Activated CD4-positive, alpha-beta memory T cell treated with anti-CD3 and anti-CD28 coated beads, Interleukin-2, amount 10 ng/mL, durations not matched to agents 7 days and 5 days (primary cell): Measurements from ENCODE around the gene PANK2. TPM values are rescaled to one million over a fixed set of nuclear protein-coding genes. Genes with fewer than 3 reads are reported as not detected.
A peak's percentile ranks its signal among the peaks of the same experiment; 100 is the strongest.

ENCODE experiments used
- CTCF ChIA-PET: fragments of 350-600 bp; sonication (Branson Sonifier 250); formaldehyde crosslinking; loops from one replicate; lab custom pipeline; 2021; ENCODE audit warnings: antibody characterized with exemption, inconsistent platforms; lab: Charles Lee
- POLR2A ChIA-PET: fragments of 350-600 bp; sonication (Branson Sonifier 250); formaldehyde crosslinking; loops from one replicate; lab custom pipeline; 2021; ENCODE audit warnings: antibody characterized with exemption; lab: Charles Lee
- DNase-seq: peaks from one replicate; pipeline ENCODE4 v3.0.0-alpha.2; 2020
- H3K27ac Mint-ChIP-seq: one replicate; pipeline ENCODE4 v1.8.0; 2021; ENCODE audit warnings: mild to moderate bottlenecking, mixed read lengths
- H3K27me3 Mint-ChIP-seq: one replicate; pipeline ENCODE4 v1.8.0; 2021; ENCODE audit warnings: mixed read lengths
- H3K36me3 Mint-ChIP-seq: one replicate; pipeline ENCODE4 v1.8.0; 2021; ENCODE audit warnings: low read depth, mixed read lengths
- H3K4me1 Mint-ChIP-seq: one replicate; pipeline ENCODE4 v1.8.0; 2021; ENCODE audit warnings: mixed read lengths
- H3K4me3 Mint-ChIP-seq: one replicate; pipeline ENCODE4 v1.8.0; 2021; ENCODE audit warnings: mild to moderate bottlenecking, mixed read lengths
- H3K9me3 Mint-ChIP-seq: one replicate; pipeline ENCODE4 v1.8.0; 2021; ENCODE audit warnings: mixed read lengths
- total RNA-seq, 2 experiments: library from RNA; stranded (reverse); gene quantifications; one replicate each; pipeline ENCODE4 v1.2.3, GENCODE V29; 2021

Gene PANK2
- total RNA-seq, 2 experiments from 2014 or later, result 63.3 to 63.8 TPM

DNA sequence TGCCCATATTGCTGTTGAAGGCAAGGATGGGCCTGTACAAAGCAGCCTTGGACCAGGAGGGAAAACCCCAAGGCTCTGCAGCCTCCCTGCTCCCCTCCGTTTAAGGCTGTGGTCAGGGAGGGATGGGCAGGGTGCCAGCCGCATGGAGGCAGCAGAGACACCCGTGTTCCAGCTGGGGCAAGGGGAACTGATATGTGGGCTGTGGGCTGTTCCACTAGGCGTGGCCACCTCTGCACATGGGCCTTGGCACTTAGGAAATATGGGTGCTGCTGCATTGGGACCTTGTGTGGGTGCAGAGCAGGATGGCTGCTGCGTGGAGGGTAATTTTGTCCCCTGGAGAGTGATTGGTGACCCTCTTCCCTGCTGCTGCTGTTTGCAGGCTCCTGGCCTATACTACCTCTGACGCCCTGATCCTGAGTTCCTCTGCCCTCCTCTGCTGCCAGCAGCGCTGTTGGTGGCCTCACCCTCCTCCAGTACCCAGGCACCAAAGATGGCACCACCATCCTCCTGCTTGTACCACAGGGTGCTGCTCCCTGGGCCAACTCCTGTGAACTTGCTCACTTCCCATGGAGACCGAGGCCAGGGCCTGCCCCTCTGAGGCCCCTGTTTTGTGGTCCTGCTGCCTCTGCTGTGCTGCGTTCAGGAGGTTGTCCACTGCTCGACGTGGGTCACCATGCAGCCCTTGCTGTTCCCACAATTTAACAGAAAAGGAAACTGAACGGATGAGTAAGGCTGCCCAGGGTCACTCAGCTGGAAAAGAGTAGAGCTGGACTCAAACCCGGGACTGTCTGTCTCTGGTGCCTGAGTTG is 35.3 kb downstream of the PANK2 start:
- Mint-ChIP-seq H3K27me3 (no peaks in the 10 kb centered on the region), H3K36me3 (peaks cover 56% of the 10 kb centered on the region), H3K4me1 (peaks cover 36% of the 10 kb centered on the region), H3K27ac (peak overlapping the region; percentile 18), H3K4me3 (no peak overlapping the region), H3K9me3 (no peaks in the 10 kb centered on the region)
- no peak for DNase-seq
- ChIA-PET CTCF (no interaction called here), POLR2A (interaction anchor here (1.5 kb wide), 1 partner anchor 10 kb away, joined by 5 read pairs; no protein-coding TSS in a partner anchor)

DNA sequence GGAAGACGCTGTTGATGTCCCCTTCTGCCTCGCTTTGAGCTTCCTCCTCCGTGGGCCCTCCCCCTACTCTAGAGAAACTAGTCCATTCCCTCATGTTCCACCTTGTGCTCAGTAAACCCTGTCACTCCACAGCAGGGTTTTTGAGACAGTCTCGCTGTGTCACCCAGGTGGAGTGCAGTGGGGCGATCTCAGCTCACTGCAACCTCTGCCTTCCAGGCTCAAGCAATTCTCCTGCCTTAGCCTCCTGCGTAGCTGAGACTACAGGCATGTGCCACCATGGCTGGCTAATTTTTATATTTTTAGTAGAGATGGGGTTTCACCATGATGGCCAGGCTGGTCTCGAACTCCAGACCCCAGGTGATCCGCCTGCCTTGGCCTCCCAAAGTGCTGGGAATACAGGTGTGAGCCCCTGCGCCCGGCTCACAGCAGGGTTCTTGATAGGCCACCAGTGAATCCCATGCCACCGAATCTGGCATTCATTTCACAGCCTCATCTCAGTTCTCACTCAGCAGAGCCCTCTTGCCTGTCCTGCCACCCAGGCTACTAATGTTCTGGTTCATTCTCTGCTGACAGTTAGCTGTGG is 36.0 kb downstream of the PANK2 start:
- Mint-ChIP-seq H3K27ac (peak overlapping the region; percentile 54), H3K36me3 (peaks cover 50% of the 10 kb centered on the region), H3K4me1 (peaks cover 40% of the 10 kb centered on the region), H3K27me3 (no peaks in the 10 kb centered on the region), H3K9me3 (no peaks in the 10 kb centered on the region), H3K4me3 (no peak overlapping the region)
- CTCF ChIA-PET, result interaction anchor here (1.1 kb wide), 1 partner anchor 9 kb away, joined by 3 read pairs; no protein-coding TSS in a partner anchor
- DNase-seq, result no peak
- POLR2A ChIA-PET, result interaction anchor here (0.7 to 1.5 kb wide), 3 partner anchors 9 to 19 kb away, joined by 3 to 5 read pairs (median 3); no protein-coding TSS in a partner anchor

DNA sequence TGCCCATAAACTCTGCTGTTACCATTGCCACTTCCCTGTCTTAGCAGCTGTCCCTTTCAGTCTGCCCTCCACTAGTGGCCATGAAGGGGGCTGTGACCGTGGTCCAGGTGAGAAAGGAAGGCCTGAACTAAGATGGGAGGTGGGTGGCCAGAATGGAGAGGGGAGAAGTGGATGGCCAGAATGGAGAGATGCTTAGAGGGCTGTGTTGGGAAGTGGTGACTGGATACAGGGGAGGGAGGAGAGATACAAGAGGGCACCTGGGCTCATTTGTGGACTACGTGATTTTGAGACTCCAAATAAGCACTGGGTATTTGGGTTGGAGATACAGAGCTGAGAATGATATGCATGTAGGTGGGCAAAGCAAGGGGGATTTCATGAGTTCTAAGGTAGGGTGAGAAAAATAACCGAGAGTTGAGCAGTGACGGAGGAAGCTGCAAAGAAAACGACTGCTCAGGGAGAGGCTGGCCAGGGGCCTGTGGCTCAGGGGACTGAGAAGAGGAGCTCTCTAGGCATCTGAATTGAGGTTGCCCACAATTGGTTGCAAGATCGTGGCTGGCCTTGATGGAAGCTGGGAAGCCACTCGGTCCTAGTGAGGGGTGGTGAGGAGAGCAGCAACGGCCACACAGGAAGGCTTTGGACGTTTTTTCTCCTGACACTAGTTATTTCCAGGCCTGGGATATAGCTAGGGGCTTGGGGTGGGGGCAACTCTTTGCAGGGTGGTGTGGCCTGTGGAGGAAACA is 36.9 kb downstream of the PANK2 start:
- no peak overlapping the region for H3K4me3 Mint-ChIP-seq
- ChIA-PET CTCF (interaction anchor here (1.1 kb wide), 1 partner anchor 8 kb away, joined by 3 read pairs; no protein-coding TSS in a partner anchor), POLR2A (interaction anchor here (0.7 to 1.5 kb wide), 5 partner anchors 8 to 32 kb away, joined by 3 to 5 read pairs (median 3); no protein-coding TSS in a partner anchor)
- H3K9me3 Mint-ChIP-seq, result no peaks in the 10 kb centered on the region
- peaks cover 40% of the 10 kb centered on the region for H3K4me1 Mint-ChIP-seq
- H3K27me3 Mint-ChIP-seq, result no peaks in the 10 kb centered on the region
- peaks cover 47% of the 10 kb centered on the region for H3K36me3 Mint-ChIP-seq
- H3K27ac Mint-ChIP-seq, result peak overlapping the region; percentile 54
- DNase-seq, result no peak

DNA sequence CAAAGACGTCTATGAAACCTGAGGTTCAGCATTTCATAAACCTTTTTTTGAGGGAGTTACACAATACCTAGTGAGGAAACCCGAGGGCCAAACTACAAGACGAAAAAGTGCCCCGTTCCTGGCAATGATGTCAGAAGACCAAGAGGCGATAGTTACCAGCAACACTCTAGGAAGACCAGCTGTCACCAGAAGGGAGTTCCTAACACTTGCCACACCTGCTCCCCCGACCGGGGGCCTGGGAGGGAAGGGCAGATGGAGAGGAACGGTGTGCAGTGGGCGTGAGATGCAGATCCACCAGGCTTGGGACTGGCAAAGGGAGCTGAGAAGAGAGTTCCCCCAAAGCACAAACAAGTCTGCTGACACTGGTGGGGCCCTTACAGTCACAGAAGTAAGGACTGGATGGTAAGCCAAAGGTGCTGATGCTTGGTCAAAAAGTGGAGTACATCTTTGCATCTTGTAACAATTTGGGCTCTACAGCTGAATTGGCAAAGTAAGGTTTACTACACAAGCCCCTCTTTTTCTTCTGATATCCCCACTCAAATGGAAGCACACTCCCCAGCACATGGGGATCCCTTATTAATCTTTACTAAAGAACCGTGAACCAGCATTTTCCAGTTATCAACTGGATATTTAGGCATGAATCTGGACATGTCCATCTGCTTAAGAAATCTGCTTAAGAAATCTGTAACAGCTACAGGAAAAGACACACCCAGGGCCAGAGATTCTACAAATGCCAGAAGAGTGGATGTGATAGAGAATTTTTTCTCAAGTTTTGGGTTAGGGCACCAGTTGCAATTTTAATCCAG is 38.5 kb downstream of the PANK2 start:
- Mint-ChIP-seq H3K4me3 (no peak overlapping the region), H3K4me1 (peaks cover 48% of the 10 kb centered on the region), H3K36me3 (peaks cover 39% of the 10 kb centered on the region), H3K9me3 (no peaks in the 10 kb centered on the region), H3K27me3 (no peaks in the 10 kb centered on the region), H3K27ac (peak overlapping the region; percentile 10)
- ChIA-PET CTCF (no interaction called here), POLR2A (interaction anchor here (0.6 to 1.0 kb wide), 2 partner anchors 21 to 170 kb away, joined by 3 read pairs; no protein-coding TSS in a partner anchor)
- DNase-seq, result no peak

DNA sequence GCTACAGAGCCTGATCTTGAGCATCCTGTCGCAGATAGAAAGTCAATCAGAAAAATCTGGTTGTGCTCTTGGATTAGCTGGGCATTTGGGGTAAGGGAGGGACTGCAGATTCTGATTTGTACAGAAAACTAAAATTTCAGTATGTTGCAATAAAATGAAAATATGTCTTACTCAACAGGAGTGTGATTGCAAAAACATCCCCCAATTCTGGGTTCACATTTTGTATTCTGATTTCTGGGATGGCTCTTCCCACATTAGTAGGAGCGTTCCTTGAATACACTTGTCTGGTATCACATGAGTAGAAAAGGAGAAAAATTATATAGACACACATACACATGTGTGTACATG is 40.5 kb downstream of the PANK2 start:
- Mint-ChIP-seq H3K36me3 (peaks cover 25% of the 10 kb centered on the region), H3K27ac (peak overlapping the region; percentile 4), H3K4me3 (no peak overlapping the region), H3K9me3 (no peaks in the 10 kb centered on the region), H3K27me3 (no peaks in the 10 kb centered on the region), H3K4me1 (peaks cover 45% of the 10 kb centered on the region)
- ChIA-PET POLR2A (interaction anchor here (0.5 to 1.5 kb wide), 7 partner anchors 9 to 762 kb away, joined by 3 to 7 read pairs (median 3); no protein-coding TSS in a partner anchor), CTCF (no interaction called here)
- no peak for DNase-seq

DNA sequence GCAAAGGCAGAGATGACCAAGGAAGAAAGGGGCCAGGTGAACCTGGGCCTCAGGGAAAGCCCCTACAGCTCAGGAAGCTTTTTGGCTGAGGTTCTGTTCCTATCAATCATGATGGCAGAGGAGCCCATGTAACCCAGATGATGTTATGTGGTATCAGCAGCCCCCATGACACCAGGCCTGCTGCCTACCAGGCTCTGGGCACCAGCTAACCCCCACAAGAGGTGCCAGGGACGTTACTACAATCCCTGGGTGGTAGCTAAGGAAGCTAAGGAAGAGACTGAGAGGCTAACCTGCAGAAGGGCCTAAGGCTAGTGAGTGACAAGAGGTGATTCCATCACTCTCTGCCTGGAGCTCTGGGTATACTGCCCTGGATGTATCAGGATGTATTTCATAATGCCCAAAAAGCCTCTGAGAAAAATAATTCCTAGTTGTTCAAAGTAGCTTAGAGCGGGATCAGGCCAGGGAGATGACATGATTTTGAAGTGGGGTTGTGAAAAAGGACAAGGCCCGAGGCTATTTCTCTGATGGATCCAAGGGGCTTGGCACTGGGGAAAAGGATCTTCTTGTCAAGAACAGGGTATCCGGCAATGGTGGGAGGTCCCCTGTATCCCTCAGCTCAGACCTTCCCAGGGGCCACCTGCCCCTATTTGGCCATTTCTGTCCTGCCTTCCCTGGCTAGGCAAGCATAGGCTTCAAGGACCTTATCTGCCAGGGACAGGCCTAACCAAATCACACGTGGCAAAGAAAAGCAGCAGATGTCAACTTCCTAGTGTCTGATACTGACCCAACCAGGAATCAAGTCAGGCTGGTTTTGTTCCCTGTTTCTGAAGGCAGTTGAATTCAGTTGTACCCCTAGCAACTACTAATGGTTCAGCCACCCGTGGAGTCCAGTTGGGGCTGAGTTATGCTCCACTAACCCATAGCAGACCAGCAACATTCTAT is 41.3 kb downstream of the PANK2 start:
- H3K36me3 Mint-ChIP-seq, result peaks cover 20% of the 10 kb centered on the region
- POLR2A ChIA-PET, result interaction anchor here (0.5 to 1.5 kb wide), 8 partner anchors 9 to 763 kb away, joined by 3 to 7 read pairs (median 3); no protein-coding TSS in a partner anchor

DNA sequence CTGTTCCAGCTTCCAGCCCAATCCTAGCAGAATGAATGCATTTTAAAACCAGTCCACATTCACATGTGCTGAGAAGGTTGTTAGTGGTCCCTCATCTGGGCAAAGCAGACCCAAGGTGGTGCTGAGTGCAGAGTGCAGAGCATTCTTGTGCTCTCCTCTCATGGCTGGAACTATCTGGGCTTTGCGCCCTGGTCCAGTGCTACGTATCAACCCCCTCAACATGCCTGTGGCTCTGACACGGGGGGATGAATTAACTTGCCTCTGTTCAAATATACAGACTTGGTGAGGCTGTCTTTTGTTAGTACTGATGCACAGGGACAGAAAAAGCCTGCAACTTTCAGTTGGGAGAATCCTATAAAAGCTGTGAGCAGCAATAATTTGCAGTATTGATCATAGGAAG is 42.5 kb downstream of the PANK2 start:
- Mint-ChIP-seq H3K27me3 (no peaks in the 10 kb centered on the region), H3K36me3 (peaks cover 12% of the 10 kb centered on the region), H3K4me3 (no peak overlapping the region), H3K9me3 (no peaks in the 10 kb centered on the region), H3K4me1 (peaks cover 35% of the 10 kb centered on the region), H3K27ac (no peak overlapping the region)
- POLR2A ChIA-PET, result no interaction called here
- no peak for DNase-seq
- CTCF ChIA-PET, result no interaction called here

More for the DNA sequence above, 41.3 kb downstream of the PANK2 start:
- CTCF ChIA-PET, result no interaction called here
- H3K27me3 Mint-ChIP-seq, result no peaks in the 10 kb centered on the region
- peaks cover 43% of the 10 kb centered on the region for H3K4me1 Mint-ChIP-seq
- no peaks in the 10 kb centered on the region for H3K9me3 Mint-ChIP-seq
- H3K27ac Mint-ChIP-seq, result peak overlapping the region; percentile 33
- no peak overlapping the region for H3K4me3 Mint-ChIP-seq
- no peak for DNase-seq

DNA sequence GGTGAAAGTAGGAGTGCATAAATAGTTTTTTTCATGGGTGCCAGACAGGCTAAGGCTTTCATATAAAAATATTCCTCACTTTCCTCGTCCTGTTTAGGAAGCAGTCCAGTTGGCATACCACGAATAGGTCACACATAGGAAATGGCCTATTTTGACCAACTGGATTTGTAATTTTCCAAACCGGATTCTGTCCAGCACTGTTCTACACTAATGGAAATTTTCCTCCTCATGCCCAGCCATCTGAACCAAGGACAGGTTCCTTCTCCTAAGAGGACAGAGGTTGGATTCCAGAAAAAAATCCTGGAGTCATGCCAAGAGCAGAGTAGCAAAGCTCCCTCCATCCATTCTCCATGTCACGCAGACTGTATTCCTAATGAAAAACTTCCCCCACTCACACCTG is 43.1 kb downstream of the PANK2 start:
- H3K27ac Mint-ChIP-seq, result peak overlapping the region; percentile 19
- H3K4me1 Mint-ChIP-seq, result peaks cover 31% of the 10 kb centered on the region
- CTCF ChIA-PET, result no interaction called here
- POLR2A ChIA-PET, result interaction anchor here (1.2 to 1.4 kb wide), 2 partner anchors 45 to 57 kb away, joined by 5 read pairs; no protein-coding TSS in a partner anchor
- no peaks in the 10 kb centered on the region for H3K9me3 Mint-ChIP-seq
- no peak for DNase-seq
- no peaks in the 10 kb centered on the region for H3K27me3 Mint-ChIP-seq
- peaks cover 9% of the 10 kb centered on the region for H3K36me3 Mint-ChIP-seq
- peak overlapping the region; percentile 14 for H3K4me3 Mint-ChIP-seq

DNA sequence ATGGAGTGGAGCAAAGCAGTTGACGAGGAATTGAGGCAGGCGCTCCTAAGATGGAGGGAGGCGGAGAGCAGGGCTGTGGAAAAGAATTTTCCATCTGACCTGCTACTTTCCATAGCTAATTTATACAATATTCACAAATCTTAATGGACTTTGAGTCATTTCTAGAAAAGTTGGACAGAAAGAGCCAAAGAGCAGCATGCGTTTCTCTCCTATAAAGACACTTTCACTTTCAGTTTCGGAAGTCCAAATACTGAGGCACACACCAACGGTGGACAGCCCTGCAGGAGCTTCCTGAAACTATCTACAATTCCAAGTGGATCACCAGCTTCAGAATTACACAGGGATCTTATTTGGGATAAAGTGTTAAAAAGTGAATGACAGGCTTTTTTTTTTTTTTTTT is 43.5 kb downstream of the PANK2 start:
- DNase-seq, result no peak
- no peaks in the 10 kb centered on the region for H3K27me3 Mint-ChIP-seq
- CTCF ChIA-PET, result no interaction called here
- H3K9me3 Mint-ChIP-seq, result peaks cover under 1% of the 10 kb centered on the region
- H3K36me3 Mint-ChIP-seq, result peaks cover 12% of the 10 kb centered on the region
- H3K4me1 Mint-ChIP-seq, result peaks cover 29% of the 10 kb centered on the region
- POLR2A ChIA-PET, result interaction anchor here (1.2 to 1.4 kb wide), 2 partner anchors 45 to 57 kb away, joined by 5 read pairs; no protein-coding TSS in a partner anchor
- peak overlapping the region; percentile 19 for H3K27ac Mint-ChIP-seq
- H3K4me3 Mint-ChIP-seq, result peak overlapping the region; percentile 14

DNA sequence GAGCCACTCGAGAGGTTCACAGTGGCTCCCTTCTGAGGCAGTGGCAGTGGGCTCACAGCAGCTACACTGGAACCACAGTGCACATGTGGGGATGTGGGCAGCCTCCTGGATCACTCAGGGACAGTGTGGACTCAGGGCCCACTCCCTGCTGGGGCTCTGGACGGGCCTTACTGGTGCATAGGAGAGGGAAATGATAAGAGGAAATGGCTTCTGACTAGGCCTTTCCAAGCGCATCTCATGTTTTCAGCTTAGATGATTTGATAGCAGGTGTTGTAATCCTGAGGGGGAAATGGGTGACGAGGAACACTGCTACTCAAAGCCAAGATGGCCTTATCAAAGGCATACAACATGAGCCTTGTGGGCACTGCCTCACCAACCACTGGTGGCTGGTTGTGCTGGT is 44.0 kb downstream of the PANK2 start:
- peaks cover 14% of the 10 kb centered on the region for H3K36me3 Mint-ChIP-seq
- no peak for DNase-seq
- H3K4me1 Mint-ChIP-seq, result peaks cover 24% of the 10 kb centered on the region
- H3K27ac Mint-ChIP-seq, result no peak overlapping the region
- no peaks in the 10 kb centered on the region for H3K27me3 Mint-ChIP-seq
- CTCF ChIA-PET, result no interaction called here
- H3K4me3 Mint-ChIP-seq, result peak overlapping the region; percentile 14
- peaks cover 5% of the 10 kb centered on the region for H3K9me3 Mint-ChIP-seq
- POLR2A ChIA-PET, result interaction anchor here (1.2 to 1.4 kb wide), 2 partner anchors 46 to 56 kb away, joined by 5 read pairs; no protein-coding TSS in a partner anchor

DNA sequence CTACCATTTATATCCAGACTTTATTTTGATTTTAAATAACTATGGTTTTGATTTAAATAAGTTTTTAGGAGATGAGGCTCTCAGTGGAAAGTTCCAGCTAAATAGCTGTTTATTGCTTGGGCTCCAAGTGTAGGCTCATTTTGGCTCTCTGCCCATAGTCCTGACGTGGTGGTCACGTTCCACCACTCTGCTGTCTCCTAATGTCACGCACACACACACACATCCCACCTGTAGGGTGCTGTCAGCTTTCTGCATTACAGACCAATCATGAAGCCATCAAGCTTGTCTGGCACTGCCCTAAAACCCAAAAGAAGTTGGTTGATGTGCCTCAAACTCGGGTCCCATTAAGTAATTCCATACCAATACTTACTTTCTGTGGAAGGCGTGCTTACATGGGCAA is 45.4 kb downstream of the PANK2 start:
- Mint-ChIP-seq H3K36me3 (peaks cover 26% of the 10 kb centered on the region), H3K9me3 (peaks cover 12% of the 10 kb centered on the region), H3K27me3 (no peaks in the 10 kb centered on the region), H3K4me3 (no peak overlapping the region), H3K27ac (no peak overlapping the region), H3K4me1 (peaks cover 24% of the 10 kb centered on the region)
- no peak for DNase-seq
- CTCF ChIA-PET, result interaction anchor here (1.2 kb wide), 1 partner anchor 9 kb away, joined by 3 read pairs; no protein-coding TSS in a partner anchor
- POLR2A ChIA-PET, result interaction anchor here (1.3 kb wide), 1 partner anchor 9 kb away, joined by 5 read pairs; no protein-coding TSS in a partner anchor
